HG03139 (cell line): ENCODE results near the gene SLAMF7.
A peak's percentile ranks its signal among the peaks of the same experiment; 100 is the strongest.
"Not testable (repeated sequence)": the region's sequence is repeated elsewhere in the genome, so short reads cannot be mapped to it uniquely, and the experiment has no call there.

Experiments
- ATAC-seq: cut with Tn5 transposase; IDR thresholded peaks from one replicate; pipeline ENCODE4 v1.9.1; 2021; ENCODE audit not compliant: unreplicated experiment

Gene SLAMF7

GRCh38 chr1:160772331-160772730 is 33.3 kb downstream of the SLAMF7 start:
- ATAC-seq, result no peak

GRCh38 chr1:160773093-160773492 is 34.0 kb downstream of the SLAMF7 start:
- no peak for ATAC-seq

DNA sequence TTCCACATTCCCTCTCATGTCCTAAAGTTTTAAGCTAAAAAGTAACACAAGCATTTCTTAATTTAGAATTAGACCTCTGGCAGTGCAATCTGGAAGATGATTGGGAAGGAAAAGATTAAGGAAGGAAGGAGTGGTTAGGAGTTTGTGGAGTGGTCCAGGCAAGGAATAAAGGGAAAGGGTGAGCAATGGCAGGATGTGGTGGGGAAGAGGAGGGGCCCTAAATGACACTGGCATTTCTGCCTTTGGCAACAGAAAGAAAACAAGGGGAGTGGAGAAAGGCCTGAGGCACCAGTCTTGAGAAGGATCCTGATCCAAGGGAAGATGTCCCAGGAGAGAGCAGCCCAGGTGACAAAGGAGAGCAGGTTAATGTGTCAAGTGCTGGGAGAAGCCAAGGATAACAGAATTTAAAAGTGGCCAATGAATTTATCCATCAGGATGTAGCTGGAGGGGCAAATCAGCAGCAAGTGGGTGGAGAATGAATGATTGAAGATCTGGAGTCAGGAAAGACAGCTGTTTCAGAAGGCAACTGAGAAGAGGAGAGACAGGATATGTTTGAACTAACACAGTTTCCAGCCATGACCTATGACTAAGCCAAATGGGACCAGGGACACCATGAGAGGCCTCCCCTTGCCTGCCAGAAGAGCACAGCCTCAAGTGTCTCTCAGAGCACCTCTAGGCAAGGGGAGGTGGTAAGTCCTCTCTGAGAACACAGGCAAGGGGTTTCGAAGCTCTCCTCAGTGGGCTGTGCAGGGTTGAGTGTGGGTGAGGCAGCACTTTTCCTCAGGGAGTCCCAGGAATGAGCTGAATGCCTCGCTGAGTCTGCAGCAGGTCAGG is 36.1 kb downstream of the SLAMF7 start:
- no peak for ATAC-seq

GRCh38 chr1:160776178-160776577 is 37.1 kb downstream of the SLAMF7 start:
- ATAC-seq, result no peak

DNA sequence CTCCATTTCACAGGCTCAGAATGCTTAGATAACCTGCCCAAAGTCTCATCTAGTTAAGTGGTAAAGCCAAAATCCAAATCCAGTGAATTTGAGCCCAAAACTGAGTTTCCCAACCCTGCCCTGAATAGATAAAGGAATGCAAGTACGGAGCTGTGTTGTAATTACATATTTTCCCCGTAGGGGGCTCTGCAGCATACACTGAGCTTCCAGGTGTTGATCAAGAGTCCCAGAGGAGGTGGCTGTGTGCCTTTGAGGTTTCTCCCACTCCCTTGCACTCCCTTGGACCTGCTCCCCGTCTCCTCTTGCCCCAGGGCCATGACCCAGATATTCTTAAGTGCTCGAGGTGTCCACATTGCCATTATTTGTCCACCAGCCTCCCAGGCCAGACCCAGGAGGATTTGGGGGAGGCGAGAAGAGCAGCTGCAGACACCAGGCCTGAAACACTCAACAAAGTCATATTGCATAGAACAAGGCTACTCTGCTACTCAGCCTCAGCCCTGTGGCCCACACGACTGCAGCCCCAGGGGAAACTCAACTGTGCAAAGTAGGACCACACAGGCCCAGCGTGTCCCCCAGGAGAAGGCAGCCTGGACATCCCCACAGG is 38.5 kb downstream of the SLAMF7 start:
- ATAC-seq, result no peak

DNA sequence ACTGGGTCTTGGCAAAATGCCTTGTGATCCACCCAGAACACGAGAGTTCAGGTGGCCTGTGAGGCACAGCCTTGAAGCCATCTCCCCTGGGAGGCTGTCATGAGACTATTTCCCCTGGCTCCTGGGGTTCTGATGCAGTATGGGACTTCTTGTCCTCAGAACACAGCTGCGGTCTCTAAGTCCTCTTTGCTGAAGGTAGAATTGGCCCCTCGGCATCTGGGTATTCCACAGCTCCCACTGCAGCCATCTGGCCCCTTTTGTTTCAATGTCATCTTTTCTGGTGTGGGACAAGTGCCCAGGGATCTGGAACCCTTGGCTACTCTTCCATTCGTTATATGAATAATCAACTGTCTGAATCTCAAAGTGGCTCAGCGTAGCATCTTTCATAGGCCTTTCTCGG is 39.9 kb downstream of the SLAMF7 start:
- no peak for ATAC-seq

- no peak for ATAC-seq
Observed at GRCh38 chr1:160779626-160780397, 40.8 kb downstream of the SLAMF7 start.

- ATAC-seq, result no peak
Observed at GRCh38 chr1:160780398-160780755, 41.3 kb downstream of the SLAMF7 start.

GRCh38 chr1:160781186-160781766 is 42.2 kb downstream of the SLAMF7 start:
- no peak for ATAC-seq

DNA sequence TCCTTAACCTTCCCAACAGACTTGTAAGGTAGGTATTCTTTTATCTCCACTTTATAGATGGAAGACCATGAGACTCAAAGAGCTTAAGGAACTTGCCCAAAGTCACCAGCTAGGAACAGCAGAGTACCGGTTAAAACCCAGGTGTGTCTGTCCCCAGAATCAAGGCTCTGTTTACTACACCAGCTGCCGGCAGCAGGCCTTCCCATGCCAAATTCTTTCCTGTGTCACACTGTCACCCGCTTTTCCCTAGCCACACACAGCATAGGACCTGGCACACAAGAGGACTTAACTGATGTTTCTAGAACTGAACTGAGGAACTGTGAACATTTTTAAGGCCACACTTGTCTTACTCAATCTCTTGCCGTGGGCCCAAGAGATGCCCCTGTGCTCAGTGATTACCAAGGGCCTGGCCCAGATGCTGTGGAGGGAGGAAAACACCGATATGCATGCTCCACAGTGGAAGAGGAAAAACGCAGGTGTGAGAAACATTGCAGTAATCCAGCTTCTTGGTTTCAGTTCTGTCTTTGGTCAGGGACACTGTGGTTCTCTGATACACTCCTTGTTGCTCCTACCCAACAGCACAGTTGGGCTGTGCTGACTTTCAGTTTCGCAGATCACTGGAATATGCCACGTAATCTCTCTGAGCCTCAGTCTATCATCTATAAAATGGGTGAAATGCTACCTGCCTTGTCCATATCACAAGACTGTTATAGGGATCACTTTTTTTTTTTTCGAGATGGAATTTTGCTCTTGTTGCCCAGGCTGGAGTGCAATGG is 43.1 kb downstream of the SLAMF7 start:
- peak; percentile 79 for ATAC-seq

- not testable (repeated sequence) for ATAC-seq
Observed at GRCh38 chr1:160782988-160783765, 44.1 kb downstream of the SLAMF7 start.

DNA sequence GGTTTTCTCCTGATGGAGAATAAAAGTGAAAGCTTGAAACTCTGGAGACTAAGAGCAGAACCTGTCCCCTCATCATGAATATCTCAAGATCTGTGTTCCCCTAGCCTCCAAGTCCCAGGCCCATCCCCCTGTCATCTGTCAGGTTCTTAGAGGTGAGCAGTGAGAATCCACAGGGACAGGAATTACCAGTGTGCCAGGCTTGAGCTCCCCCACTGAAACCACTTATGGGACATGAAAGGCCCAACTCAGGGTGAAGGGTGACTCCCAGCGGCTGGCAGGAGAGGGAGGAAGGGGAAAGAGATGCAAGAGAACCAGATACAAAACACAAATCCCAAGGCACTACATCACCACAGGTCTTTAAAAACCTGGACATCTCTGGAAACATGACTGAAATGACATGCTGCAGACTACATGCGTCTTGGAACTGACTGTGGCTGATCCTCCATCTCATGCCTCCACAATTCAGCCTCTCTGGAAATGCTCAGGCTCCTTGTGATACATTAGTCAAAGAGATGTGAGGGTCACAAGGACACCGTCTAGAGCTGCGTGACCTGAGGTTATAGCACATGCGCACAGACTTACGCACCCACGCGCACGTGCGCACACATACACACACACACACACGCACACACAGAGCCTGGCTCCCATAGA is 50.1 kb downstream of the SLAMF7 start:
- no peak for ATAC-seq

GRCh38 chr1:160789702-160790611 is 50.9 kb downstream of the SLAMF7 start:
- ATAC-seq, result peak; percentile 71

GRCh38 chr1:160794376-160794775 is 55.3 kb downstream of the SLAMF7 start:
- ATAC-seq, result no peak

DNA sequence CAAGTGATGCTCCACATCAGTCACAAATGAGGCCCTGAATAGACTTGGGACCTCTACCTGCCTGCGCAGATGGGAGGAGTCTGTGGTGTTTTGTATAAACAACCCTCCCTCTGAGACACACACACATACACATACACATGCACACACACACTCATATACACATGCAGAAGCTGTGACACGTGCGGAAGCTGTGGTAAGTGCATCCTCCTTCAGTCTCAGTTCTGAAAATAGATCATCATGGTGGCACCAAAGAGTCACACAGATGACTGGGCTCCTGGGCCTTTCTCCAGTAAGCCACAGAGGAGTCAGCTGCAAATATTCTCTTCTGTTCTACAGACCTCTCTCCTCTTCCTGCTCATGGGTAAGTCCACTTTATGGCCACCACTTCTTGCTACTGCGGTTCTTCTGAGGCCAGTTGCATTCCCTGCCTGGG is 56.9 kb downstream of the SLAMF7 start, which contains the start of gene LY9:
LY9 (plus strand) TSS at position 224 of the 433 bp plus-strand sequence; CDS start at position 238, 14 bp downstream.
- peak; percentile 79 for ATAC-seq

DNA sequence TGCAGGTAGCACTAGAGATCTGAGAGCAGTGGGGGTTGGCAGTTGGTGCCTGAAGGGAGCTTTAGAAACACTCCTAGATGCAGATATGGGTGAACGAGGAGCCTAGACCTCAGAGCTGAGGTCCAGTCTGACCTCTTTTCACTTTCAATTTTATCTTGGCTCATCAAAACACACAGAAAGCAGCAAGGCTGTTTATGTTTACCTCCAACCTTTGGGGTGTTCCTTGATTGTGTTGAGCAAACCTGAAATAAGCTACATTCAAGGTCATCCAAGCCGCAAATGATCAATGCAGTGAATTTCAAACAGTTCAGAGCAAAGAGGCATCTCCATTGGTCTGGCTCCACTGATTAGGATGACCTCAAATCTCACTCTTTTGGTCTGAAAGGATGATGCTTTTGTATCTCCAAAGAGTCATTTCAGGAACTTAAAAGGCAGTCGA is 58.2 kb downstream of the SLAMF7 start:
- no peak for ATAC-seq

DNA sequence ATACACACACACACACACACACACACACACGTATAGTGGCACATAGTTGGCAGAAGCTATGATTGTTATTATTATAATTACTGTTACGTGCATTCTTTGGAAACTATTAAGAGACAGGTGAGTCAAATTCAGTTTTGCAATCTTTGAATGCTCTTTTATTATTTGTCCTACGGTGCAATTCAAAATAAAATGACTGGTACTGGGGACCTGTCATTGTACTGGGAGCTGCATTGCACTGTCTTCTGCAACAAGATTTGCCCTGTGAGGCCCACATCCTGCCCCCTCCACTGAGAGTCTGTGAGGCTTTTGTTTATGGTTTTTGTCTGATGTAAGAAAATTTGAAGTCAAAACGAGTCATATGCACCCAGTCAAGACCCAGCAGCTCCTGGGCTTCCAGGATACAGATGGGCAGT is 58.8 kb downstream of the SLAMF7 start:
- ATAC-seq, result no peak

- ATAC-seq, result no peak
Observed at GRCh38 chr1:160798439-160798838, 59.4 kb downstream of the SLAMF7 start.
